HG03521 (cell line): ENCODE measurements around the gene NANS.

Experiments
- ATAC-seq: cut with Tn5 transposase; IDR thresholded peaks from one replicate; pipeline ENCODE4 v1.9.1; 2021; ENCODE audit warnings: mild to moderate bottlenecking, moderate library complexity; ENCODE audit not compliant: unreplicated experiment

The NANS gene

DNA sequence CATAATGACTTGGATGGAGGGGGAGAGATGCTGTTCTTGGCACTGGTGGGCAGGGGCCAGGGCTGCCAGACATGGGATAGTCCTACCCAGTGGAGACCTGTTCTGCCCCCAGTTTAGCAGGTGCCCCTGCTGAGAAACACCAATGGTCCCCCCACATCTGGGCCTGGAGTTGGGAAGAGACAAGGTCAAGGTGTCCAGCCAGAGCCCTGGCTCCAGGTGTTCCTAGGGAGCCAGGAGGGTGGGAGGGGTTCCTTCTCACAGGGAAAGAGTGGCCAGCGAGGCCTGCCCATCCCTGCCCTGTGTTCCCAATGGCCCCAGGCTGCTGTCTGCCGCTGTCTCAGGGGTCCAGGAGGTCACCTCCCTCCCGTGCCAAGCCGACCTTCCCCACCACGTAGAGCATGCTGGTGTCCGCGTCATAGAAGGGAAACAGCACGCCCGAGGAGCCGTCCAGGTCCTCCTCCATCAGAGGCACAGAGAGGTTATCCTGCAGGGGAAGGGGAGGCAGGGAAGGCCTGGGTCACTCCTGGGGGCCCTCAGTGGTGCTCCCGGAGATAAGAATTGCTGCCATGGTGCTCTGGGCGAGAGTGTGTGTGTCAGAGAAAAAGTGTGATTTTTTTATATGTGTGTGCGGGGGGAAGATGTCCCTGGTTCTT, 74.2 kb downstream of the NANS start:
- ATAC-seq = no peak

DNA sequence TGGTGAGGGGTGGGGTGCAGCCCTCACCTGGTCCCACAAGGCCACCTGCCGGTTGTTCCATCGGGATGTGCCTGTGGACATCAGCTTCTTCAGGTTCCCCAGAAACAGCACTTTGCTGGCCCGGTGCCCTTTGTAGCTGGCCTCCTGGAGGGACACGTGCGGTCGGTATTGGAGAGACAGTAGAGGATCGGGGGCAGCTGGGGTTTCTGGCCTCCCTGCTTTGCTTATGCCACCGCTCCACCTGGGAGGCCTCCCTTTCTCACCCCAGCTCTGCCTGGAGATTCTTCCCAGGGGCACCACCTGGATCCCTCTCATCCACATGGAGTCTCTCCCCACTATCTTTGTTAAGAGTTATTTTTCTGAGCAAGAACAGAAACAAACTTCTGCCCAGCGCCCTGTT, 75.6 kb downstream of the NANS start:
- ATAC-seq = no peak
